Ectodermal cell (in vitro differentiated cells): ENCODE data around the gene APCDD1L.
"Not testable (repeated sequence)": the region's sequence is repeated elsewhere in the genome, so short reads cannot be mapped to it uniquely, and the experiment has no call there.

Source experiments
- H3K27ac ChIP-seq: 2 replicates; pipeline ENCODE4 v1.7.0; 2013; ENCODE audit warnings: mild to moderate bottlenecking, low read depth, low read length; ENCODE audit not compliant: insufficient read depth, poor library complexity, severe bottlenecking
- H3K27me3 ChIP-seq: 2 replicates; pipeline ENCODE4 v1.7.0; 2013; ENCODE audit warnings: mild to moderate bottlenecking, low read length; ENCODE audit not compliant: insufficient read depth, control insufficient read depth, poor library complexity, severe bottlenecking
- H3K36me3 ChIP-seq: one replicate; pipeline ENCODE4 v1.7.0; 2013; ENCODE audit warnings: low read length; ENCODE audit not compliant: control insufficient read depth, insufficient read depth
- H3K4me1 ChIP-seq: one replicate; pipeline ENCODE4 v1.7.0; 2013; ENCODE audit warnings: low read length; ENCODE audit not compliant: control insufficient read depth, insufficient read depth
- H3K4me3 ChIP-seq: 2 replicates; pipeline ENCODE4 v1.7.0; 2013; ENCODE audit warnings: low read depth, low read length, control low read depth; ENCODE audit not compliant: insufficient read depth
- H3K9me3 ChIP-seq: 2 replicates; pipeline ENCODE4 v1.7.0; 2013; ENCODE audit warnings: mild to moderate bottlenecking, low read length, moderate library complexity; ENCODE audit not compliant: control insufficient read depth
- WGBS, 2 experiments: methylation state at CpG; one replicate each; pipeline ENCODE4 v1.1.7; 2013; ENCODE audit warnings: missing lambda C conversion rate in 2 of 2; 5-methylcytosine and 5-hydroxymethylcytosine counted together

The APCDD1L gene

GRCh38 chr20:58514321-58515232, 622 bp downstream of the APCDD1L start:
- H3K27me3 ChIP-seq = peaks cover 54% of the 10 kb centered on the region
- H3K27ac ChIP-seq = no peak overlapping the region
- H3K4me1 ChIP-seq = peaks cover 16% of the 10 kb centered on the region
- WGBS, 2 experiments = 4 to 5% methylated on average over 74 of the region's 74 CpGs
- H3K36me3 ChIP-seq = no peaks in the 10 kb centered on the region
- H3K4me3 ChIP-seq = peak overlapping the region; percentile 30
- no peaks in the 10 kb centered on the region for H3K9me3 ChIP-seq

GRCh38 chr20:58513580-58514285, 1.5 kb downstream of the APCDD1L start:
- 74 to 76% methylated on average over 19 of the region's 19 CpGs for WGBS, 2 experiments
- no peaks in the 10 kb centered on the region for H3K9me3 ChIP-seq
- H3K4me3 ChIP-seq = no peak overlapping the region
- peaks cover 16% of the 10 kb centered on the region for H3K4me1 ChIP-seq
- no peak overlapping the region for H3K27ac ChIP-seq
- peaks cover 54% of the 10 kb centered on the region for H3K27me3 ChIP-seq
- H3K36me3 ChIP-seq = no peaks in the 10 kb centered on the region

GRCh38 chr20:58512808-58513552, 2.2 kb downstream of the APCDD1L start:
- H3K4me3 ChIP-seq = no peak overlapping the region
- H3K27me3 ChIP-seq = peaks cover 54% of the 10 kb centered on the region
- H3K9me3 ChIP-seq = no peaks in the 10 kb centered on the region
- H3K36me3 ChIP-seq = no peaks in the 10 kb centered on the region
- no peak overlapping the region for H3K27ac ChIP-seq
- 59 to 61% methylated on average over 17 of the region's 17 CpGs for WGBS, 2 experiments
- H3K4me1 ChIP-seq = peaks cover 16% of the 10 kb centered on the region

- Histone ChIP-seq H3K36me3 (no peaks in the 10 kb centered on the region), H3K27me3 (peaks cover 49% of the 10 kb centered on the region), H3K4me1 (peaks cover 16% of the 10 kb centered on the region), H3K9me3 (no peaks in the 10 kb centered on the region), H3K27ac (no peak overlapping the region), H3K4me3 (no peak overlapping the region)
- 93 to 95% methylated on average over 9 of the region's 9 CpGs for WGBS, 2 experiments
These were observed 3.3 kb downstream of the APCDD1L start for GRCh38 chr20:58511861-58512260.

DNA sequence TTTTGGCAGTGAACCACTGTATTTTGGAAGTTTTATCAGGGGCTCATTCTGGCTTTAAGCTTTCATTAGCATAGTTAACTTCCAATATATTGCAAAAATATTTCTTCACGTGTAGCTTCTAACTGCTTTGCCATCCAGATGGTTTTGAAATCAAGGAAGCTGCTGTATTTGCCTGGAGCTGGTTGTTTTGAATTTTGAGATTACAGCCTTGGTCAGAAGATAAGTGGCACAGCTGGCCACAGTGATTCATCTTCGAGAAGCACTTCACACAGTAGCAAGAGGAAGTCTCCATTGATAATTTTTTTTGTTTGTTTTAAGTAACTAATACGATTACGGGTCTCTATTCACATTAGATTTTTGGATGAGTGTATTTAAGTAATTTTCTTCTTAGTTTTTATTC, 3.8 kb downstream of the APCDD1L start:
- H3K27me3 ChIP-seq = peaks cover 44% of the 10 kb centered on the region
- 73 to 78% methylated on average over 3 to 4 of the region's 4 CpGs for WGBS, 2 experiments
- H3K4me1 ChIP-seq = peaks cover 16% of the 10 kb centered on the region
- H3K27ac ChIP-seq = no peak overlapping the region
- no peaks in the 10 kb centered on the region for H3K36me3 ChIP-seq
- H3K4me3 ChIP-seq = no peak overlapping the region
- H3K9me3 ChIP-seq = peaks cover 3% of the 10 kb centered on the region

DNA sequence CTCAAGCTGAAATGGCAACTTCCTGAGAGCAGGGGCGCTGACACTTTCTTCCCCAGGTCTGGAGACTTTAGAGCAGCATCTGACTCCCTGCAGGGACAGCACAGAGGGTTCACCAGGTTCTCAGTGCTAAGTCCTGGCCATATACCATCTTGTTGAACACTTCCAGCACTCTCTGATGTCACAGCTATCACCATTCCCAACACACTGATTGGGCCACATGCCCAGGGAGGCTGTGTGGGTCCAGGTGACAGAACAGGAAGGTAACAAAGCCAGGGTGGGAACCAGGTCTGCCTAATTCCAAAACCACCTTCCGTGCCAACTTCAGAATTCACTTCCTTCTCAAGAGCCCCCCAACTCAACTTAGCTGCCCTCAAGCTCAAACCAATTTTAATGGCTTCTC, 4.3 kb downstream of the APCDD1L start:
- 93 to 97% methylated on average over 2 of the region's 2 CpGs for WGBS, 2 experiments
- Histone ChIP-seq H3K27ac (no peak overlapping the region), H3K27me3 (peaks cover 40% of the 10 kb centered on the region), H3K36me3 (no peaks in the 10 kb centered on the region), H3K4me1 (peaks cover 16% of the 10 kb centered on the region), H3K9me3 (peaks cover 3% of the 10 kb centered on the region), H3K4me3 (no peak overlapping the region)

- Histone ChIP-seq H3K4me3 (no peak overlapping the region), H3K27me3 (peaks cover 20% of the 10 kb centered on the region), H3K4me1 (peaks cover 3% of the 10 kb centered on the region), H3K27ac (no peak overlapping the region), H3K9me3 (peaks cover 3% of the 10 kb centered on the region), H3K36me3 (no peaks in the 10 kb centered on the region)
- WGBS, 2 experiments = 91 to 93% methylated on average over 17 of the region's 17 CpGs
These were observed 6.3 kb downstream of the APCDD1L start for GRCh38 chr20:58508762-58509395.

- H3K4me1 ChIP-seq, H3K27me3 ChIP-seq, H3K4me3 ChIP-seq, H3K36me3 ChIP-seq, H3K27ac ChIP-seq, H3K9me3 ChIP-seq: not testable (repeated sequence)
- WGBS, 2 experiments = 84 to 92% methylated on average over 3 of the region's 3 CpGs
These were observed 8.2 kb downstream of the APCDD1L start for GRCh38 chr20:58506999-58507398.

GRCh38 chr20:58504566-58504965, 10.6 kb downstream of the APCDD1L start:
- Histone ChIP-seq H3K4me1 (no peaks in the 10 kb centered on the region), H3K36me3 (no peaks in the 10 kb centered on the region), H3K4me3 (no peak overlapping the region), H3K27ac (no peak overlapping the region), H3K9me3 (peaks cover 3% of the 10 kb centered on the region), H3K27me3 (no peaks in the 10 kb centered on the region)
- WGBS, 2 experiments = 88 to 93% methylated on average over 3 of the region's 3 CpGs
